ENCODE measurements around the gene CYP3A5.
A peak's percentile ranks its signal among the peaks of the same experiment; 100 is the strongest.
"Not testable (repeated sequence)": the region's sequence is repeated elsewhere in the genome, so short reads cannot be mapped to it uniquely, and the experiment has no call there.

Gene CYP3A5

DNA sequence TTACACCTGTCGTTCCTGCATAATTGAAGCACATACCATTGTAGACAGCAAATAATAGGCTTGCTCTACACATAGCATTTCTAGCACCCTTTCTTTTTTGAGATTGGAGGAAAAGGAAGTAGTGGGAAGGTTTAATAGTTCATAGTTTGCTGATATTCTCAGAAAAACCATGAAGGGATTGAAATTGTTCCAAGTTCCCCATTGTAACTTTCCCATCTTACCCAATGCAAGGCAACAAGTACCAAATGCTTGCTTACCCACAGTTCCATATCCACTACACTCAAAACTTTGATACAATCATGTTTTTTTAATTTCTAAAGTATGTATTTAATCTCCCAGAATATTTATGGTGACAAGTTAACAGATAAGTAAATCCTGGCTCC, 13.8 kb downstream of the CYP3A5 start:
- ATAC-seq = no peak
- Mint-ChIP-seq H3K4me3 (no peak overlapping the region), H3K9me3 (peaks cover 0 to 5% of the 10 kb centered on the region in 2 donors), H3K27ac (no peak overlapping the region), H3K4me1 (peaks cover 18% of the 10 kb centered on the region), H3K27me3 (no peaks in the 10 kb centered on the region)
- DNase-seq = no peak

DNA sequence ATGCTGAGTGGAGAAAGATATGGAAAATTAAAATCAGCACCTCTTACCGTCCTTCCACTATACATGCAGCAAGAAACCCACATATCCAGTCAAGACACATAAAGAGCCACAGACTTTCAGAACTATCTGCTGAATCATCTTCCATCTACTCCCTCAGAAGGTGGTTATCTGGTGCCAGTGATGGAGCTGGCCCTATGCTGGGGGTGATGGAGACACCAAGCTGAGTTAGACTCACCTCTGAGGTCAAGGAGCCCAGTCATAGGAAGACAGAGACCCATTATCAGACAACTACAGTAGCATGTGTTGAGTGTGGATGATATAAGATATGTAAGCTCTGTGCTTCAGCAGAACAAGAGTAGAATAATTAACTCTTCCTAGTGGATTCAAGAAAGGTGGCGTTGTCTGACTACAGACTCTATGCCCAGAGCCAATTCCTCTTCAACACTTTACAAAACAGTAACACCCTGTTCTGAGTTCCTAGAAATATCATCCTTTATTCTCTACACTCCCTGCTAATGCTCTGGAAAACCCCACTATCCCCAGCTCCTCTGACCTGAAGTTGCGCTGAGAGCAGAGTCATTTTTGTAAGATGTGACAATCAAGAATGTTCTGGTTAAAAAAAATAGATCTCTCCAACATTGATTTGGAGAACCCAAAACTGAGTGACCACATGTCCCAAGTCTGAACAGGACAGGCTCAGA, 14.3 kb downstream of the CYP3A5 start:
- Mint-ChIP-seq H3K27me3 (no peaks in the 10 kb centered on the region), H3K4me1 (peaks cover 18% of the 10 kb centered on the region), H3K9me3 (peaks cover under 1 to 5% of the 10 kb centered on the region in 2 donors), H3K27ac (no peak overlapping the region), H3K4me3 (no peak overlapping the region)
- ATAC-seq (peak; percentile 87), DNase-seq (peak in 1 of 2 donors; percentile 13)

DNA sequence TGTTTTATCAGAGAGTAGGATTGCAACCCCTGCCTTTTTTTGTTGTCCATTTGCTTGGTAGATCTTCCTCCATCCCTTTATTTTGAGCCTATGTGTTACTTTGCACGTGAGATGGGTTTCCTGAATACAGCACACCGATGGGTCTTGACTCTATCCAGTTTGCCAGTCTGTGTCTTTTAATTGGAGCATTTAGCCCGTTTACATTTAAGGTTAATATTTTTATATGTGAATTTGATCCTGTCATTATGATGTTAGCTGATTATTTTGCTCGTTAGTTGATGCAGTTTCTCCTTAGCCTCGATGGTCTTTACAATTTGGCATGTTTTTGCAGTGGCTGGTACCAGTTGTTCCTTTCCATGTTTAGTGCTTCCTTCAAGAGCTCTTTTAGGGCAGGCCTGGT, 21.9 kb downstream of the CYP3A5 start:
- H3K4me3 Mint-ChIP-seq, DNase-seq, ATAC-seq, H3K4me1 Mint-ChIP-seq, H3K27me3 Mint-ChIP-seq, H3K27ac Mint-ChIP-seq: not testable (repeated sequence)
- peaks cover 4 to 20% of the 10 kb centered on the region in 2 donors for H3K9me3 Mint-ChIP-seq

DNA sequence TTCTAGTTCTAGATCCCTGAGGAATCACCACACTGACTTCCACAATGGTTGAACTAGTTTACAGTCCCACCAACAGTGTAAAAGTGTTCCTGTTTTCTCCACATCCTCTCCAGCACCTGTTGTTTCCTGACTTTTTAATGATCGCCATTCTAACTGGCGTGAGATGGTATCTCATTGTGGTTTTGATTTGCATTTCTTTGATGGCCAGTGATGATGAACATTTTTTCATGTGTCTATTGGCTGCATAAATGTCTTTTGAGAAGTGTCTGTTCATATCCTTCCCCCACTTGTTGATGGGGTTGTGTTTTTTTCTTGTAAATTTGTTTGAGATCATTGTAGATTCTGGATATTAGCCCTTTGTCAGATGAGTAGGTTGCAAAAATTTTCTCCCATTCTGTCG, 25.2 kb downstream of the CYP3A5 start:
- H3K4me3 Mint-ChIP-seq, H3K27ac Mint-ChIP-seq, H3K27me3 Mint-ChIP-seq, DNase-seq, H3K4me1 Mint-ChIP-seq, ATAC-seq: not testable (repeated sequence)
- peaks cover 4 to 13% of the 10 kb centered on the region in 2 donors for H3K9me3 Mint-ChIP-seq

- DNase-seq = no peak
- Mint-ChIP-seq H3K4me1 (peaks cover 11% of the 10 kb centered on the region), H3K9me3 (peaks cover 3 to 13% of the 10 kb centered on the region in 2 donors), H3K4me3 (no peak overlapping the region), H3K27ac (no peak overlapping the region), H3K27me3 (no peaks in the 10 kb centered on the region)
- ATAC-seq = no peak
Observed at GRCh38 chr7:99653754-99654153, 26.0 kb downstream of the CYP3A5 start.

- H3K27me3 Mint-ChIP-seq, ATAC-seq, H3K27ac Mint-ChIP-seq, H3K4me3 Mint-ChIP-seq, DNase-seq: not testable (repeated sequence)
- peaks cover 0 to 13% of the 10 kb centered on the region in 2 donors for H3K9me3 Mint-ChIP-seq
- peaks cover 15% of the 10 kb centered on the region for H3K4me1 Mint-ChIP-seq
Observed at GRCh38 chr7:99653269-99653668, 26.5 kb downstream of the CYP3A5 start.

DNA sequence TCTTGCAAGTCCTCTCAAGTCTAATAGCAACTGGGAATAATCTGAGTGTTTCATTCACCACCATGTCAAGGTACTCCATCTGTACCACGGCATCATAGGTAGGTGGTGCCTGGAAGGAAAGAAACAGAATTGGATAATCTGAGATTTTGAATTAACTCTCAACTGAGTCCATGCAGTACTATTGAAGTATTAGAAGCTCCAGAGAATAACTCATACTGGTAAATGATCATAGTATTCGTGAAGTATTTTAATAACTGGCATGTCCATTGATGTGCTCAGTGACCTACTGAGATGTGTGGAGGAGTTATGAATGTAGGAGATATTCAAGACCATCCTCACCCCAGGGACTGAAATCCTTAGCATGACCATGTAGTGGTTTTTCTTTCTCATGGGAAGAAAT, 27.1 kb downstream of the CYP3A5 start:
- Mint-ChIP-seq H3K9me3 (peaks cover 0 to 10% of the 10 kb centered on the region in 2 donors), H3K4me3 (no peak overlapping the region), H3K4me1 (peaks cover 19% of the 10 kb centered on the region), H3K27me3 (no peaks in the 10 kb centered on the region), H3K27ac (no peak overlapping the region)
- DNase-seq (no peak), ATAC-seq (no peak)

- no peaks in the 10 kb centered on the region for H3K9me3 Mint-ChIP-seq
- DNase-seq (no peak), ATAC-seq (no peak)
- H3K4me1 Mint-ChIP-seq = peaks cover 13% of the 10 kb centered on the region
- H3K27me3 Mint-ChIP-seq = no peaks in the 10 kb centered on the region
- no peak overlapping the region for H3K4me3 Mint-ChIP-seq
- H3K27ac Mint-ChIP-seq = no peak overlapping the region
Observed at GRCh38 chr7:99651290-99651689, 28.5 kb downstream of the CYP3A5 start.

GRCh38 chr7:99648843-99649242, 31.0 kb downstream of the CYP3A5 start:
- Mint-ChIP-seq H3K4me1 (peaks cover 13% of the 10 kb centered on the region), H3K27me3 (no peaks in the 10 kb centered on the region), H3K4me3 (no peak overlapping the region), H3K27ac (no peak overlapping the region), H3K9me3 (no peaks in the 10 kb centered on the region)
- peak; percentile 89 for ATAC-seq
- DNase-seq = no peak

DNA sequence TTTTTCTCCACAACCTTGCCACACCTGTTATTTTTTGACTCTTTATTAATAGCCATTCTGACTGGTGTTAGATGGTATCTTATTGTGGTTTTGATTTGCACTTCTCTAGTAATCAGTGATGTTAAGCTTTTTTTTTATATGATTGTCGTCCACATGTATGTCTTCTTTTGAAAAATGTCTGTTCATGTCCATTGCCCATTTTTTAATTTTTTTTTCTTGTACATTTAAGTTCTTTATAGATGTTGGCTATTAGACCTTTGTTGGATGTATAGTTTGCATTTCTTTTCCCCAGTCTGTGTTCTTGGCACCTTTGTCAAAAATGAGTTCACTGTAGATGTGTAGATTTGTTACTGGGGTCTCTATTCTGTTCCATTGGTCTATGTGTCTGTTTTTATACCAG, 34.2 kb downstream of the CYP3A5 start:
- Mint-ChIP-seq H3K27me3 (no peaks in the 10 kb centered on the region), H3K27ac (no peak overlapping the region), H3K4me1 (peaks cover 44% of the 10 kb centered on the region), H3K4me3 (no peak overlapping the region), H3K9me3 (peaks cover 4 to 10% of the 10 kb centered on the region in 2 donors)
- ATAC-seq (no peak), DNase-seq (no peak)

DNA sequence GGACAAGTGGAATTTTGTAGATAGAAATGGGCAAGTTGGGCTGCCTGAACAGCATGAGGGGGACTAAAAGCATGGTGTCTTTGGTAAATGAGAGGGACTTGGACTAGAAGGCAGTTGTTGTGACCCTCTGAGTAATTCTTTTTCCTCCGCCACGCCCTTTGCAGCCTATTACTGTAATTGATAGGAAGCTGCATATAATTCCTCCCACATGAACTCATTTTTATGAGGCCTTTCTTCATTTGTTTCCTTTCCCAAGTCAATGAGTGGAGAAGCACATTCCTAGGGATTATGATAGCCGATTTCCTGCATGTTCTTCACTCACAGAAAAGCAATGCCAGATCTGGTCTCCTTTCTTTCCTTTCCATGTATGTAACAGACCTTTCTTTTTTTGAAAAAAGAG, 35.4 kb downstream of the CYP3A5 start:
- Mint-ChIP-seq H3K4me1 (peaks cover 55% of the 10 kb centered on the region), H3K4me3 (no peak overlapping the region), H3K9me3 (peaks cover 7 to 10% of the 10 kb centered on the region in 2 donors), H3K27me3 (no peaks in the 10 kb centered on the region), H3K27ac (no peak overlapping the region)
- ATAC-seq (no peak), DNase-seq (no peak)

- DNase-seq (no peak), ATAC-seq (no peak)
- Mint-ChIP-seq H3K4me1 (peaks cover 58% of the 10 kb centered on the region), H3K27ac (no peak overlapping the region), H3K4me3 (no peak overlapping the region), H3K27me3 (no peaks in the 10 kb centered on the region), H3K9me3 (peaks cover 7 to 10% of the 10 kb centered on the region in 2 donors)
Observed at GRCh38 chr7:99643464-99643863, 36.3 kb downstream of the CYP3A5 start.

DNA sequence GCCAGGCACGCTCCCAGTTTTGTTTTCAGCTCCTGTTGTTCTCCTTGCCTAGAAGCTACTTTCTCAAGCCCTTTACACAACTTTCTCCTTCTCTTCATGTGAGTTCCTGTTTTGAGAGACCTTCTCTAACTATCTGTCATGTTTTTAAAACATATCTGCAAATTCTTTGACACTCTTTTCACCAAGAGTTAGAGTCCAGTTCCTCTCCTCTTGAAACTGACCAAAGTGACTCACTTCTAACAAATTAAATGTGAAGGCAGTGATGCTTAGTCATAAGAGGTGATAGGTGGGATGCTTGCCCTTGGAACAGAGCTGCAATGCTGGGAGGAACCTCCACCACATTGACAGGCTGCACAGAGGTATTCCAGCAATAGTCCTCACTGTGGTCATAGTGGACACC, 37.8 kb downstream of the CYP3A5 start:
- peak; percentile 30 for ATAC-seq
- peaks cover 7 to 10% of the 10 kb centered on the region in 2 donors for H3K9me3 Mint-ChIP-seq
- H3K27me3 Mint-ChIP-seq = no peaks in the 10 kb centered on the region

GRCh38 chr7:99639267-99639666, 40.5 kb downstream of the CYP3A5 start:
- DNase-seq = no peak
- ATAC-seq = no peak
- no peak overlapping the region for H3K4me3 Mint-ChIP-seq
- no peaks in the 10 kb centered on the region for H3K27me3 Mint-ChIP-seq
- H3K9me3 Mint-ChIP-seq = peaks cover 7 to 10% of the 10 kb centered on the region in 2 donors
- peaks cover 86% of the 10 kb centered on the region for H3K4me1 Mint-ChIP-seq
- peak overlapping the region in 1 of 2 donors; percentile 19 for H3K27ac Mint-ChIP-seq

More for the DNA sequence above, 37.8 kb downstream of the CYP3A5 start:
- H3K4me3 Mint-ChIP-seq = peak overlapping the region in 1 of 2 donors; percentile 9
- peaks cover 67% of the 10 kb centered on the region for H3K4me1 Mint-ChIP-seq
- no peak for DNase-seq
- H3K27ac Mint-ChIP-seq = peak overlapping the region in 1 of 2 donors; percentile 4

DNA sequence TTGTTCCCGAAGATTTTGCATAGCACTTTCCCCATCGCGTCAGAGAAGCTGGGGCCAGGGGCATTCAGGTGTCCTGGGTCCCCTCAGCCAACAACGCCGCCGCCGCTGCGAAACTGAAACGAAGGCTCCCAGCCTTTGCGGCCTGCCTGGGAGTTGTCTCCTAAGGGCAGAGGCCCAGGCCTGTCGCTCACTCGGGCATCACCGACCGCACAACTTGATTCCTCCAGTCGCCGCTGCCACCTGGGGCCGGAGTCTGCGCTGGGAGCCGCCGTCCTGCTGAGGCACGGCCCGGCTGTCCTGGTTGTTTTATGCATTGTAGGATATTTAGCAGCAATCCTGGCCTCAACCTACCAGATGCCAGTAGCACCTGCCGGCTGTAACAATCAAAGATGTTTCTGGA, 41.1 kb downstream of the CYP3A5 start:
- Mint-ChIP-seq H3K27me3 (no peaks in the 10 kb centered on the region), H3K27ac (peak overlapping the region in 1 of 2 donors; percentile 19), H3K4me3 (no peak overlapping the region), H3K9me3 (peaks cover 7 to 10% of the 10 kb centered on the region in 2 donors), H3K4me1 (peaks cover 88% of the 10 kb centered on the region)
- DNase-seq (no peak), ATAC-seq (no peak)

DNA sequence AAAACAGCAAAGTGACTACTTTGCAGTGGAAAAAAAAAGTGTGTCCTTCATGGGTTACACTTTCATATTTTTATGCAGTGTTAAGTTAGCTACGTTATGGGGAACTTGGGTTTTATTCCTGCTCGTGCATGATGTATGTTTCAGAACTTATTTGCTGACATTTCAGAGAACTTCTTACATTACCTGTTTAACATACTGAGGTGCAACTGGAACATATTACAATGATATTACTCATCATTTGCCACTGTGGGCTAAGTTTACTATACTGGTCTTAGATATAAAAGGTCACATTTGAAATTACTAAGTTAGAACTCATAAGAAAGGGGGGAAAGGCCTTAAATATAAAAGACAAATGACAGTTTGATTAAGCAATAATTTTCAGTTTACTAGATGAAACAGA, 42.4 kb downstream of the CYP3A5 start:
- not testable (repeated sequence) for DNase-seq, H3K9me3 Mint-ChIP-seq, H3K27me3 Mint-ChIP-seq
- Mint-ChIP-seq H3K4me3 (peak overlapping the region; percentile 56 to 70), H3K27ac (peak overlapping the region; percentile 89 to 93), H3K4me1 (peaks cover 89% of the 10 kb centered on the region)
- ATAC-seq = peak; percentile 96

All from stimulated activated naive CD8-positive, alpha-beta T cell treated with anti-CD3 and anti-CD28 coated beads, Interleukin-15, amount 100 ng/mL, for 72 hours (primary cell).